Endothelial cell of umbilical vein (primary cell): ENCODE measurements around the gene ATXN1. TPM values are rescaled to one million over a fixed set of nuclear protein-coding genes. Genes with fewer than 3 reads are reported as not detected.

ENCODE experiments used
- BruUV-seq: library from RNA; stranded (reverse); fragments of 400-500 nt; replicated peaks from 2 replicates; lab custom pipeline; 2021; lab: Mats Ljungman, UMichigan
- CTCF ChIA-PET: fragments of 300-600, 350-600 bp; sonication (Branson Sonifier 250); formaldehyde crosslinking; loops from one replicate; lab custom pipeline; 2021; ENCODE audit warnings: antibody characterized with exemption, inconsistent platforms; lab: Charles Lee
- POLR2A ChIA-PET: fragments of 300-600, 350-600 bp; sonication (Branson Sonifier 250); formaldehyde crosslinking; loops from one replicate; lab custom pipeline; 2021; ENCODE audit warnings: antibody characterized with exemption, inconsistent platforms; lab: Charles Lee
- DNase-seq: peaks from one replicate; pipeline ENCODE4 v3.0.0-alpha.2; 2011; ENCODE audit warnings: low read depth, low spot score
- FAIRE-seq: peaks from 2 replicates; lab custom pipeline; 2011; peaks lifted over from hg19 to GRCh38; lab: Jason Lieb, UNC
- H2AFZ ChIP-seq: 2 replicates; pipeline ENCODE4 v1.6.0; 2012; ENCODE audit warnings: low read depth, low read length, control low read depth, inconsistent platforms
- H3K27ac ChIP-seq: 2 replicates; pipeline ENCODE4 v1.5.1; 2011; ENCODE audit warnings: low read depth, mild to moderate bottlenecking, control low read depth, low read length, moderate library complexity; ENCODE audit not compliant: insufficient read depth
- H3K27me3 ChIP-seq, 2 experiments: 2 replicates each; pipeline versions ENCODE4 v1.6.0 to v1.6.1; 2011; ENCODE audit warnings: low read length in 2 of 2, mixed read lengths in 1 of 2; ENCODE audit not compliant: control insufficient read depth in 2 of 2, insufficient read depth in 2 of 2
- H3K36me3 ChIP-seq, 2 experiments: 2 replicates in 1 of 2; 3 replicates in 1 of 2; pipeline ENCODE4 v1.5.1; 2011; ENCODE audit warnings: low read length in 2 of 2, mild to moderate bottlenecking in 1 of 2, moderate library complexity in 1 of 2; ENCODE audit not compliant: control insufficient read depth in 2 of 2, insufficient read depth in 2 of 2; ENCODE audit errors: extremely low read depth in 1 of 2
- H3K4me1 ChIP-seq: 3 replicates; pipeline ENCODE4 v1.5.1; 2011; ENCODE audit warnings: mild to moderate bottlenecking, low read length; ENCODE audit not compliant: control insufficient read depth, insufficient read depth; ENCODE audit errors: extremely low read depth
- H3K4me2 ChIP-seq: 2 replicates; pipeline ENCODE4 v1.6.1; 2011; ENCODE audit warnings: low read length, control low read depth, mixed read lengths; ENCODE audit not compliant: insufficient read depth
- H3K4me3 ChIP-seq, 3 experiments: fragments of 200-600 bp in 1 of 3; sonication (generic), shearing (Covaris generic) in 1 of 3; replicated peaks in 1 of 3; 2 replicates each; pipeline ENCODE4 v1.5.1; 2011 to 2016; ENCODE audit warnings: control low read depth in 3 of 3, low read length in 3 of 3, mild to moderate bottlenecking in 2 of 3, inconsistent platforms in 1 of 3, low read depth in 1 of 3, moderate library complexity in 1 of 3; ENCODE audit not compliant: insufficient read depth in 1 of 3
- H3K79me2 ChIP-seq: 2 replicates; pipeline ENCODE4 v1.6.0; 2012; ENCODE audit warnings: low read length, inconsistent platforms; ENCODE audit not compliant: control insufficient read depth, insufficient read depth
- H3K9ac ChIP-seq: replicated peaks from 2 replicates; pipeline ENCODE3; 2011; ENCODE audit warnings: low read length, control low read depth; ENCODE audit not compliant: insufficient read depth; ENCODE audit errors: extremely low read depth
- H3K9me1 ChIP-seq: replicated peaks from 3 replicates; pipeline ENCODE4 v1.6.0; 2011; ENCODE audit warnings: mild to moderate bottlenecking, low read length; ENCODE audit not compliant: control insufficient read depth, insufficient read depth; ENCODE audit errors: extremely low read depth
- H3K9me3 ChIP-seq: replicated peaks from 2 replicates; pipeline ENCODE4 v1.5.1; 2012; ENCODE audit warnings: low read length, inconsistent platforms; ENCODE audit not compliant: control insufficient read depth, insufficient read depth
- H4K20me1 ChIP-seq: replicated peaks from 2 replicates; pipeline ENCODE3; 2011; ENCODE audit warnings: mild to moderate bottlenecking, low read length; ENCODE audit not compliant: control insufficient read depth, insufficient read depth; ENCODE audit errors: extremely low read depth
- CTCF ChIP-seq, 2 donors: IDR thresholded peaks; 1 replicate in 1 of 2; 2 replicates in 1 of 2; pipeline ENCODE4 v1.5.1; 2011; ENCODE audit warnings: low read length in 2 of 2, mild to moderate bottlenecking in 2 of 2, moderate library complexity in 2 of 2, control low read depth in 1 of 2, inconsistent platforms in 1 of 2, low read depth in 1 of 2; ENCODE audit not compliant: insufficient read depth in 1 of 2; ENCODE audit errors: extremely low read depth in 1 of 2
- GATA2 ChIP-seq: IDR thresholded peaks from 2 replicates; pipeline ENCODE4 v1.7.0; 2011; ENCODE audit warnings: low read depth, mild to moderate bottlenecking, moderate library complexity, mixed read lengths, low read length; ENCODE audit not compliant: insufficient read length, insufficient read depth
- JUN ChIP-seq: IDR thresholded peaks from 2 replicates; pipeline ENCODE4 v1.6.1; 2011; ENCODE audit warnings: borderline replicate concordance, low read depth; ENCODE audit not compliant: insufficient read length, insufficient read depth
- MYC ChIP-seq: IDR thresholded peaks from one replicate; pipeline ENCODE4 v1.6.1; 2011; ENCODE audit warnings: mild to moderate bottlenecking, low read depth, low read length
- POLR2A ChIP-seq: IDR thresholded peaks from 2 replicates; pipeline ENCODE4 v1.6.1; 2012; ENCODE audit warnings: low read depth, mild to moderate bottlenecking, control low read depth, low read length
- POLR2AphosphoS5 ChIP-seq: IDR thresholded peaks from 2 replicates; pipeline ENCODE4 v1.6.1; 2012; ENCODE audit warnings: low read depth, mild to moderate bottlenecking, control low read depth, low read length, moderate library complexity; ENCODE audit not compliant: insufficient read depth
- dilution Hi-C: fragments of 300-500 bp; cut with MboI; formaldehyde crosslinking; loops from one replicate; pipeline ENCODE4 v1.15.0; 2019; ENCODE audit warnings: low sequenced_read_pairs; ENCODE audit not compliant: extremely low pct_ligation_motif_present
- intact Hi-C: fragments of 100-400 bp; cut with micrococcal nuclease; formaldehyde crosslinking; loops from one replicate; pipeline ENCODE4 v1.10.0; 2022
- polyA plus RNA-seq, 4 experiments: library from polyadenylated mRNA; depleted of rRNA in 3 of 4; stranded (reverse) in 3 of 4; unstranded in 1 of 4; fragments of >200 nt; gene quantifications; 2 replicates each; pipeline versions ENCODE4 v1.2.1 to v1.2.3, GENCODE V29; 2011 to 2012; ENCODE audit warnings: missing spikeins in 1 of 4
- total RNA-seq: library from RNA; stranded (reverse); gene quantifications from 2 replicates; pipeline ENCODE4 v1.2.3, GENCODE V29; 2021

Gene ATXN1
- total and polyA plus RNA-seq, 2 donors (not counting 3 experiments of a cell fraction or from before 2014, with no cell fraction given), result 16.4 to 33.0 TPM

GRCh38 chr6:16431106-16431505 is 330.2 kb downstream of the ATXN1 start:
- Histone ChIP-seq H2AFZ (no peak overlapping the region), H3K79me2 (no peaks in the 10 kb centered on the region), H3K27me3 (no peaks in the 10 kb centered on the region), H3K9me3 (no peaks in the 10 kb centered on the region), H4K20me1 (no peaks in the 10 kb centered on the region), H3K36me3 (no peaks in the 10 kb centered on the region), H3K9me1 (no peaks in the 10 kb centered on the region), H3K27ac (no peak overlapping the region), H3K4me2 (no peak overlapping the region), H3K4me3 (no peak overlapping the region), H3K4me1 (no peaks in the 10 kb centered on the region), H3K9ac (no peak overlapping the region)
- intact Hi-C loops (no loop called here), dilution Hi-C loops (no loop called here)
- FAIRE-seq (no peak), DNase-seq (no peak)
- ChIA-PET POLR2A (no interaction called here), CTCF (no interaction called here)
- TF ChIP-seq MYC, result no peak
- TF ChIP-seq CTCF (IDR thresholded peaks at IDR 0.05; ENCODE audit: extremely low read depth in 1 of 2, insufficient read depth in 1 of 2, low read depth in 1 of 2, low read length in 2 of 2), result no peak
- no peak for TF ChIP-seq JUN
- no peak for TF ChIP-seq GATA2
- TF ChIP-seq POLR2A, result no peak
- TF ChIP-seq POLR2AphosphoS5, result no peak
- no TSS peak for BruUV-seq
